A549 (cell line): ENCODE data around the gene CRACDL. TPM values are rescaled to one million over a fixed set of nuclear protein-coding genes. Genes with fewer than 3 reads are reported as not detected.

Source experiments
- ATAC-seq, 2 experiments: fragments of 200-7000 bp in 1 of 2; fragments of >200 bp in 1 of 2; cut with Nextera tagmentation in 1 of 2; cut with Tn5 transposase in 1 of 2; 3 replicates each; pipeline versions ENCODE4 v1.8.0 to v1.9.1; 2018 to 2020; ENCODE audit warnings: mild to moderate bottlenecking in 1 of 2, moderate library complexity in 1 of 2
- CTCF ChIA-PET: fragments of 300-600 bp; sonication (Branson Sonifier 250); formaldehyde crosslinking; extraction: SDS; loops from one replicate; lab custom pipeline; 2021; ENCODE audit warnings: antibody characterized with exemption, inconsistent platforms; lab: Yijun Ruan, JAX
- POLR2A ChIA-PET: fragments of 350-600 bp; formaldehyde crosslinking; extraction: SDS; loops from one replicate; lab custom pipeline; 2021; ENCODE audit warnings: antibody characterized with exemption, inconsistent platforms; lab: Yijun Ruan, JAX
- DNase-seq, 2 experiments: peaks; one replicate each; pipeline versions ENCODE4 v3.0.0 to v3.0.0-alpha.2; 2011 to 2016; ENCODE audit warnings: low read depth in 1 of 2, low spot score in 1 of 2
- FAIRE-seq: peaks from 2 replicates; lab custom pipeline; 2011; peaks lifted over from hg19 to GRCh38; lab: Jason Lieb, UNC
- H3K27ac ChIP-seq, 2 experiments: fragments of >200 bp; sonication (Bioruptor Twin); formaldehyde crosslinking; 3 replicates each; pipeline ENCODE4 v1.5.1; 2016 to 2017
- H3K4me1 ChIP-seq: fragments of >200 bp; sonication (Bioruptor Twin); formaldehyde crosslinking; 3 replicates; pipeline ENCODE4 v1.6.1; 2016
- H3K4me2 ChIP-seq: fragments of >200 bp; sonication (Bioruptor Twin); formaldehyde crosslinking; 3 replicates; pipeline ENCODE4 v1.6.1; 2016
- H3K4me3 ChIP-seq: fragments of >200 bp; sonication (Bioruptor Twin); formaldehyde crosslinking; 3 replicates; pipeline ENCODE4 v1.5.1; 2016
- H3K9me3 ChIP-seq: fragments of >200 bp; sonication (Bioruptor Twin); formaldehyde crosslinking; 3 replicates; pipeline ENCODE4 v1.6.1; 2016
- CBX2 ChIP-seq: fragments of 200-600 bp; sonication (generic); IDR thresholded peaks from 2 replicates; pipeline ENCODE4 v1.6.1; 2016; ENCODE audit warnings: low read depth, mild to moderate bottlenecking, borderline replicate concordance
- CBX8 ChIP-seq: fragments of 200-600 bp; sonication (generic); IDR thresholded peaks from 2 replicates; pipeline ENCODE4 v1.6.1; 2016
- CHD2 ChIP-seq: fragments of 150-350 bp; IDR thresholded peaks from 2 replicates; pipeline ENCODE4 v1.6.1; 2014; ENCODE audit warnings: low read length; ENCODE audit not compliant: partially characterized antibody
- EHF ChIP-seq: fragments of 250-450 bp; sonication (Bioruptor Pico); IDR thresholded peaks from 2 replicates; pipeline ENCODE4 v1.5.0; 2020; ENCODE audit warnings: mild to moderate bottlenecking
- EHMT2 ChIP-seq: fragments of 200-600 bp; sonication (generic); IDR thresholded peaks from 2 replicates; pipeline ENCODE4 v1.6.1; 2016; ENCODE audit warnings: antibody characterized with exemption, low read depth, mild to moderate bottlenecking, moderate library complexity
- ESRRA ChIP-seq: fragments of 150-350 bp; IDR thresholded peaks from 2 replicates; pipeline ENCODE4 v1.6.1; 2014; ENCODE audit warnings: mild to moderate bottlenecking, low read length, borderline replicate concordance
- FOSB ChIP-seq: fragments of 250-450 bp; sonication (Bioruptor Pico); IDR thresholded peaks from 2 replicates; pipeline ENCODE4 v1.5.0; 2020; ENCODE audit warnings: mild to moderate bottlenecking, moderate library complexity
- FOXS1 ChIP-seq: fragments of 250-450 bp; sonication (Bioruptor Pico); IDR thresholded peaks from 2 replicates; pipeline ENCODE4 v1.5.0; 2020; ENCODE audit warnings: mild to moderate bottlenecking, moderate library complexity
- GATA3 ChIP-seq: IDR thresholded peaks from 2 replicates; pipeline ENCODE4 v1.6.1; 2012; ENCODE audit warnings: borderline replicate concordance
- HMGXB4 ChIP-seq: fragments of 250-450 bp; sonication (Bioruptor Pico); IDR thresholded peaks from 2 replicates; pipeline ENCODE4 v1.5.0; 2021; ENCODE audit warnings: mild to moderate bottlenecking, moderate library complexity, borderline replicate concordance
- HOXB13 ChIP-seq: fragments of 250-450 bp; sonication (Bioruptor Pico); IDR thresholded peaks from 2 replicates; pipeline ENCODE4 v1.5.0; 2020; ENCODE audit warnings: low read depth, mild to moderate bottlenecking, moderate library complexity
- JUN ChIP-seq, 2 experiments: fragments of >200 bp; sonication (Bioruptor Twin); formaldehyde crosslinking; IDR thresholded peaks; 2 replicates in 1 of 2; 3 replicates in 1 of 2; pipeline ENCODE4 v1.6.1; 2016 to 2017
- JUNB ChIP-seq: fragments of >200 bp; sonication (Bioruptor Twin); formaldehyde crosslinking; IDR thresholded peaks from 2 replicates; pipeline ENCODE4 v1.6.1; 2016
- KDM5A ChIP-seq: fragments of 200-600 bp; sonication (generic); IDR thresholded peaks from 2 replicates; pipeline ENCODE4 v1.6.1; 2016; ENCODE audit warnings: antibody characterized with exemption, mild to moderate bottlenecking
- MAFK ChIP-seq: fragments of 450-650 bp; IDR thresholded peaks from 2 replicates; pipeline ENCODE4 v1.6.1; 2014; ENCODE audit not compliant: partially characterized antibody
- MAZ ChIP-seq: fragments of 150-350 bp; IDR thresholded peaks from 2 replicates; pipeline ENCODE4 v1.6.1; 2014; ENCODE audit warnings: antibody characterized with exemption, low read depth, low read length, borderline replicate concordance
- NR3C1 ChIP-seq: fragments of >200 bp; sonication (Bioruptor Twin); formaldehyde crosslinking; IDR thresholded peaks from 3 replicates; pipeline ENCODE4 v1.6.1; 2017
- PBX3 ChIP-seq: IDR thresholded peaks from 2 replicates; pipeline ENCODE4 v1.6.1; 2012
- PHF8 ChIP-seq: fragments of 200-600 bp; sonication (generic); IDR thresholded peaks from 2 replicates; pipeline ENCODE4 v1.6.1; 2016; ENCODE audit warnings: low read depth, mild to moderate bottlenecking, antibody characterized with exemption, moderate library complexity, borderline replicate concordance
- RARB ChIP-seq: fragments of 250-450 bp; sonication (Bioruptor Pico); IDR thresholded peaks from 2 replicates; pipeline ENCODE4 v1.8.0; 2021; ENCODE audit warnings: mild to moderate bottlenecking, moderate library complexity
- REST ChIP-seq: fragments of 200-600 bp; sonication (generic); IDR thresholded peaks from 2 replicates; pipeline ENCODE4 v1.6.1; 2016; ENCODE audit warnings: antibody characterized with exemption, mild to moderate bottlenecking, moderate library complexity
- SMC3 ChIP-seq: fragments of >200 bp; sonication (Bioruptor Twin); formaldehyde crosslinking; IDR thresholded peaks from 3 replicates; pipeline ENCODE4 v1.6.1; 2018; ENCODE audit warnings: inconsistent platforms
- TFCP2L1 ChIP-seq: fragments of 250-450 bp; sonication (Bioruptor Pico); IDR thresholded peaks from 2 replicates; pipeline ENCODE4 v1.5.0; 2021; ENCODE audit warnings: mild to moderate bottlenecking
- TP53 ChIP-seq: fragments of 250-450 bp; sonication (Bioruptor Pico); IDR thresholded peaks from 2 replicates; pipeline ENCODE4 v1.5.0; 2021; ENCODE audit warnings: mild to moderate bottlenecking, moderate library complexity
- USF2 ChIP-seq: fragments of 450-650 bp; IDR thresholded peaks from 2 replicates; pipeline ENCODE4 v1.6.1; 2014; ENCODE audit warnings: antibody characterized with exemption
- ZFP36 ChIP-seq: fragments of 450-650 bp; IDR thresholded peaks from 2 replicates; pipeline ENCODE4 v1.6.1; 2014; ENCODE audit warnings: borderline replicate concordance; ENCODE audit not compliant: partially characterized antibody
- ZNF302 ChIP-seq: fragments of 250-450 bp; sonication (Bioruptor Pico); IDR thresholded peaks from 2 replicates; pipeline ENCODE4 v1.9.0; 2021; ENCODE audit warnings: inconsistent platforms, mild to moderate bottlenecking, moderate library complexity
- ZSCAN20 ChIP-seq: fragments of 250-450 bp; sonication (Bioruptor Pico); IDR thresholded peaks from 2 replicates; pipeline ENCODE4 v1.8.0; 2022; ENCODE audit warnings: mild to moderate bottlenecking, moderate library complexity
- WGBS: methylation state at CpG from one replicate; pipeline ENCODE4 v1.1.6; 2017; ENCODE audit errors: missing lambda C conversion rate; 5-methylcytosine and 5-hydroxymethylcytosine counted together
- polyA plus RNA-seq, 4 experiments: library from polyadenylated mRNA; depleted of rRNA in 3 of 4; stranded (reverse); fragments of >200 nt; fragmentation: RNase III in 1 of 4; extraction: RNeasy Plus Mini Kit Qiagen cat#74134 plus additional on column Dnase treatment in 1 of 4; gene quantifications; 2 replicates in 3 of 4; 3 replicates in 1 of 4; pipeline ENCODE4 v1.2.3, GENCODE V29; 2011 to 2017

CRACDL gene
- polyA plus RNA-seq, 2 of the 4 experiments (the other 2 are of a cell fraction) = 0.21 to 0.36 TPM

- no peak overlapping the region for H3K27ac ChIP-seq
- no peak for ATAC-seq
- TF ChIP-seq TP53 (CRISPR knock-in tag) (no peak), ZFP36 (no peak), MAFK (no peak), JUN (IDR thresholded peaks at IDR 0.05) (no peak), HMGXB4 (no peak), USF2 (no peak), TFCP2L1 (no peak), JUNB (no peak), CHD2 (no peak), RARB (no peak), KDM5A (no peak), FOXS1 (CRISPR knock-in tag) (no peak), HOXB13 (CRISPR knock-in tag) (no peak), PBX3 (no peak), ZNF302 (no peak)
- TF ChIP-seq, all 56 proteins: peak for 0
- 60% methylated on average over 8 of the region's 8 CpGs for WGBS
- no peaks in the 10 kb centered on the region for H3K4me1 ChIP-seq
- FAIRE-seq (no peak), DNase-seq (no peak)
- ChIA-PET CTCF (no interaction called here), POLR2A (no interaction called here)
- no peaks in the 10 kb centered on the region for H3K9me3 ChIP-seq
- no peak overlapping the region for H3K4me3 ChIP-seq
- H3K4me2 ChIP-seq = no peak overlapping the region
These were observed 11.5 kb upstream of the CRACDL start for GRCh38 chr2:98947554-98947953.

- Histone ChIP-seq H3K4me2 (no peak overlapping the region), H3K4me1 (no peaks in the 10 kb centered on the region), H3K27ac (no peak overlapping the region), H3K9me3 (no peaks in the 10 kb centered on the region), H3K4me3 (no peak overlapping the region)
- 63% methylated on average over 9 of the region's 9 CpGs for WGBS
- POLR2A ChIA-PET = no interaction called here
- ATAC-seq = no peak
- FAIRE-seq = no peak
- CTCF ChIA-PET = interaction anchor here (0.6 kb wide), 1 partner anchor 24 kb away, joined by 3 read pairs; no protein-coding TSS in a partner anchor
- TF ChIP-seq REST = no peak
- TF ChIP-seq MAFK = no peak
- no peak for TF ChIP-seq HMGXB4
- no peak for TF ChIP-seq NR3C1
- no peak for TF ChIP-seq ESRRA
- TF ChIP-seq SMC3 = no peak
- TF ChIP-seq MAZ = no peak
- TF ChIP-seq GATA3 = no peak
- TF ChIP-seq EHF (CRISPR knock-in tag) = no peak
- TF ChIP-seq EHMT2 = no peak
- TF ChIP-seq PHF8 = no peak
- TF ChIP-seq CBX2 = no peak
- no peak for TF ChIP-seq ZNF302
- no peak for TF ChIP-seq ZSCAN20 (CRISPR knock-in tag)
- TF ChIP-seq CBX8 = no peak
- TF ChIP-seq FOSB (CRISPR knock-in tag) = no peak
- no peak for DNase-seq
These were observed 10.8 kb upstream of the CRACDL start for GRCh38 chr2:98946855-98947254.
